Measurements from ENCODE around the gene BABAM2. TPM values are rescaled to one million over a fixed set of nuclear protein-coding genes. Genes with fewer than 3 reads are reported as not detected.

Gene BABAM2
- total and polyA plus RNA-seq, 10 of the 15 experiments (the other 5 are each of a cell fraction or from before 2014, with no cell fraction given): 30.7 to 59.9 (median 44.5) TPM

- Histone ChIP-seq H3K27ac (ENCODE audit: control insufficient read depth, insufficient read depth) (no peak overlapping the region), H3K4me3 (no peak overlapping the region), H3K9me3 (replicated peaks; ENCODE audit: control insufficient read depth, insufficient read depth, low read length) (no peaks in the 10 kb centered on the region), H3K27me3 (replicated peaks in 1 of 2; ENCODE audit: control insufficient read depth in 2 of 2, insufficient read depth in 2 of 2, low read length in 1 of 2) (no peaks in the 10 kb centered on the region), H3K79me2 (ENCODE audit: control insufficient read depth, insufficient read depth, low read length) (no peaks in the 10 kb centered on the region), H3K4me2 (ENCODE audit: control insufficient read depth, insufficient read depth) (no peak overlapping the region), H3K4me1 (ENCODE audit: control insufficient read depth, insufficient read depth, low read length) (peaks cover 6% of the 10 kb centered on the region; the same call in 1 of the 2 replicates), H3K9ac (ENCODE audit: control insufficient read depth, insufficient read depth, low read length) (no peak overlapping the region), H3K36me3 (ENCODE audit: control insufficient read depth in 2 of 2, insufficient read depth in 2 of 2, low read length in 1 of 2) (no peaks in the 10 kb centered on the region), H2AFZ (ENCODE audit: control insufficient read depth, low read depth, low read length) (no peak overlapping the region), H4K20me1 (ENCODE audit: control insufficient read depth, insufficient read depth) (no peaks in the 10 kb centered on the region)
- SMC1A ChIA-PET (ENCODE audit: uncharacterized antibody, unreplicated experiment): no interaction called here
- intact Hi-C loops (cut with micrococcal nuclease; ENCODE audit: unreplicated experiment): no loop called here
- CTCF ChIA-PET: no interaction called here
- in situ Hi-C loops (cut with MboI): no loop called here
- POLR2A ChIA-PET: no interaction called here
- FAIRE-seq (no peak), ATAC-seq (no peak), DNase-seq (ENCODE audit: low read depth, low spot score) (no peak)
- WGBS (ENCODE audit: insufficient coverage, insufficient replicate concordance, low lambda C conversion rate, missing lambda C conversion rate): 25% methylated on average over 5 of the region's 5 CpGs
- TF ChIP-seq CBX5 (IDR thresholded peaks at IDR 0.05; ENCODE audit: low read depth) (no peak), NR2F1 (conservative IDR thresholded peaks at IDR 0.05) (no peak), ZZZ3 (IDR thresholded peaks at IDR 0.05; ENCODE audit: control insufficient read depth, insufficient read length, low read depth) (no peak)
- BruUV-seq (replicated peaks): no TSS peak
- RAD21 ChIA-PET (ENCODE audit: unreplicated experiment): no interaction called here
Observed at GRCh38 chr2:28369358-28369757, 478.8 kb downstream of the BABAM2 start.

GRCh38 chr2:28370354-28370753 is 479.8 kb downstream of the BABAM2 start:
- SMC1A ChIA-PET (ENCODE audit: uncharacterized antibody, unreplicated experiment): no interaction called here
- no peak overlapping the region for H3K27ac ChIP-seq (ENCODE audit: control insufficient read depth, insufficient read depth)
- POLR2A ChIA-PET: no interaction called here
- H3K4me3 ChIP-seq: no peak overlapping the region
- CTCF ChIA-PET: no interaction called here
- H3K4me2 ChIP-seq (ENCODE audit: control insufficient read depth, insufficient read depth): no peak overlapping the region
- FAIRE-seq (no peak), ATAC-seq (no peak), DNase-seq (ENCODE audit: low read depth, low spot score) (no peak)
- 0% methylated on average over 3 of the region's 3 CpGs for WGBS (ENCODE audit: insufficient coverage, insufficient replicate concordance, low lambda C conversion rate, missing lambda C conversion rate)
- no peak overlapping the region for H3K9ac ChIP-seq (ENCODE audit: control insufficient read depth, insufficient read depth, low read length)
- intact Hi-C loops (cut with micrococcal nuclease; ENCODE audit: unreplicated experiment) (no loop called here), in situ Hi-C loops (cut with MboI) (no loop called here)
- no peaks in the 10 kb centered on the region for H3K36me3 ChIP-seq (ENCODE audit: control insufficient read depth in 2 of 2, insufficient read depth in 2 of 2, low read length in 1 of 2)
- H3K79me2 ChIP-seq (ENCODE audit: control insufficient read depth, insufficient read depth, low read length): no peaks in the 10 kb centered on the region
- H3K4me1 ChIP-seq (ENCODE audit: control insufficient read depth, insufficient read depth, low read length): peaks cover 6% of the 10 kb centered on the region; the same call in 1 of the 2 replicates
- no peaks in the 10 kb centered on the region for H4K20me1 ChIP-seq (ENCODE audit: control insufficient read depth, insufficient read depth)
- BruUV-seq (replicated peaks): no TSS peak
- no peaks in the 10 kb centered on the region for H3K9me3 ChIP-seq (replicated peaks; ENCODE audit: control insufficient read depth, insufficient read depth, low read length)
- RAD21 ChIA-PET (ENCODE audit: unreplicated experiment): no interaction called here
- TF ChIP-seq SUPT20H (IDR thresholded peaks at IDR 0.05; ENCODE audit: borderline replicate concordance, control insufficient read depth, low read depth, low read length): no peak
- no peak for TF ChIP-seq TCF7 (IDR thresholded peaks at IDR 0.05; ENCODE audit: borderline replicate concordance)
- TF ChIP-seq CBFB (IDR thresholded peaks at IDR 0.05; ENCODE audit: low read depth): no peak
- TF ChIP-seq DPF2 (IDR thresholded peaks at IDR 0.05): no peak
- no peak for TF ChIP-seq MEF2B (IDR thresholded peaks at IDR 0.05; ENCODE audit: partially characterized antibody, poor library complexity, severe bottlenecking)
- TF ChIP-seq ASH2L (IDR thresholded peaks at IDR 0.05; ENCODE audit: borderline replicate concordance, low read depth): no peak
- TF ChIP-seq, protein P1, sequence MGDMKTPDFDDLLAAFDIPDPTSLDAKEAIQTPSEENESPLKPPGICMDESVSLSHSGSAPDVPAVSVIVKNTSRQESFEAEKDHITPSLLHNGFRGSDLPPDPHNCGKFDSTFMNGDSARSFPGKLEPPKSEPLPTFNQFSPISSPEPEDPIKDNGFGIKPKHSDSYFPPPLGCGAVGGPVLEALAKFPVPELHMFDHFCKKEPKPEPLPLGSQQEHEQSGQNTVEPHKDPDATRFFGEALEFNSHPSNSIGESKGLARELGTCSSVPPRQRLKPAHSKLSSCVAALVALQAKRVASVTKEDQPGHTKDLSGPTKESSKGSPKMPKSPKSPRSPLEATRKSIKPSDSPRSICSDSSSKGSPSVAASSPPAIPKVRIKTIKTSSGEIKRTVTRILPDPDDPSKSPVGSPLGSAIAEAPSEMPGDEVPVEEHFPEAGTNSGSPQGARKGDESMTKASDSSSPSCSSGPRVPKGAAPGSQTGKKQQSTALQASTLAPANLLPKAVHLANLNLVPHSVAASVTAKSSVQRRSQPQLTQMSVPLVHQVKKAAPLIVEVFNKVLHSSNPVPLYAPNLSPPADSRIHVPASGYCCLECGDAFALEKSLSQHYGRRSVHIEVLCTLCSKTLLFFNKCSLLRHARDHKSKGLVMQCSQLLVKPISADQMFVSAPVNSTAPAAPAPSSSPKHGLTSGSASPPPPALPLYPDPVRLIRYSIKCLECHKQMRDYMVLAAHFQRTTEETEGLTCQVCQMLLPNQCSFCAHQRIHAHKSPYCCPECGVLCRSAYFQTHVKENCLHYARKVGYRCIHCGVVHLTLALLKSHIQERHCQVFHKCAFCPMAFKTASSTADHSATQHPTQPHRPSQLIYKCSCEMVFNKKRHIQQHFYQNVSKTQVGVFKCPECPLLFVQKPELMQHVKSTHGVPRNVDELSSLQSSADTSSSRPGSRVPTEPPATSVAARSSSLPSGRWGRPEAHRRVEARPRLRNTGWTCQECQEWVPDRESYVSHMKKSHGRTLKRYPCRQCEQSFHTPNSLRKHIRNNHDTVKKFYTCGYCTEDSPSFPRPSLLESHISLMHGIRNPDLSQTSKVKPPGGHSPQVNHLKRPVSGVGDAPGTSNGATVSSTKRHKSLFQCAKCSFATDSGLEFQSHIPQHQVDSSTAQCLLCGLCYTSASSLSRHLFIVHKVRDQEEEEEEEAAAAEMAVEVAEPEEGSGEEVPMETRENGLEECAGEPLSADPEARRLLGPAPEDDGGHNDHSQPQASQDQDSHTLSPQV (IDR thresholded peaks at IDR 0.05): no peak
- no peak for TF ChIP-seq MXI1 (IDR thresholded peaks at IDR 0.05; ENCODE audit: low read depth, low read length)
- no peak for TF ChIP-seq IRF3 (IDR thresholded peaks at IDR 0.05)
- no peak for TF ChIP-seq TBL1XR1 (IDR thresholded peaks at IDR 0.05; ENCODE audit: low read depth, low read length)
- no peak for TF ChIP-seq NFYA (IDR thresholded peaks at IDR 0.05; ENCODE audit: borderline replicate concordance, low read depth, low read length)
- no peak for TF ChIP-seq CHD1 (IDR thresholded peaks at IDR 0.05; ENCODE audit: low read depth, low read length)
- H2AFZ ChIP-seq (ENCODE audit: control insufficient read depth, low read depth, low read length): no peak overlapping the region
- no peaks in the 10 kb centered on the region for H3K27me3 ChIP-seq (replicated peaks in 1 of 2; ENCODE audit: control insufficient read depth in 2 of 2, insufficient read depth in 2 of 2, low read length in 1 of 2)
